Activated CD8-positive, alpha-beta memory T cell treated with anti-CD3 and anti-CD28 coated beads for 36 hours (primary cell): ENCODE data around the gene CFLAR. TPM values are rescaled to one million over a fixed set of nuclear protein-coding genes. Genes with fewer than 3 reads are reported as not detected.

Source experiments
- CTCF ChIA-PET: fragments of 350-600 bp; sonication (Branson Sonifier 250); formaldehyde crosslinking; loops from one replicate; lab custom pipeline; 2021; ENCODE audit warnings: antibody characterized with exemption; lab: Charles Lee
- POLR2A ChIA-PET: fragments of 350-600 bp; sonication (Branson Sonifier 250); formaldehyde crosslinking; loops from one replicate; lab custom pipeline; 2021; ENCODE audit warnings: antibody characterized with exemption; lab: Charles Lee
- total RNA-seq, 2 experiments: library from RNA; stranded (reverse); gene quantifications; one replicate each; pipeline ENCODE4 v1.2.3, GENCODE V29; 2021

Gene CFLAR
- total RNA-seq = 100 to 1,000 TPM; 279 to 287 TPM

DNA sequence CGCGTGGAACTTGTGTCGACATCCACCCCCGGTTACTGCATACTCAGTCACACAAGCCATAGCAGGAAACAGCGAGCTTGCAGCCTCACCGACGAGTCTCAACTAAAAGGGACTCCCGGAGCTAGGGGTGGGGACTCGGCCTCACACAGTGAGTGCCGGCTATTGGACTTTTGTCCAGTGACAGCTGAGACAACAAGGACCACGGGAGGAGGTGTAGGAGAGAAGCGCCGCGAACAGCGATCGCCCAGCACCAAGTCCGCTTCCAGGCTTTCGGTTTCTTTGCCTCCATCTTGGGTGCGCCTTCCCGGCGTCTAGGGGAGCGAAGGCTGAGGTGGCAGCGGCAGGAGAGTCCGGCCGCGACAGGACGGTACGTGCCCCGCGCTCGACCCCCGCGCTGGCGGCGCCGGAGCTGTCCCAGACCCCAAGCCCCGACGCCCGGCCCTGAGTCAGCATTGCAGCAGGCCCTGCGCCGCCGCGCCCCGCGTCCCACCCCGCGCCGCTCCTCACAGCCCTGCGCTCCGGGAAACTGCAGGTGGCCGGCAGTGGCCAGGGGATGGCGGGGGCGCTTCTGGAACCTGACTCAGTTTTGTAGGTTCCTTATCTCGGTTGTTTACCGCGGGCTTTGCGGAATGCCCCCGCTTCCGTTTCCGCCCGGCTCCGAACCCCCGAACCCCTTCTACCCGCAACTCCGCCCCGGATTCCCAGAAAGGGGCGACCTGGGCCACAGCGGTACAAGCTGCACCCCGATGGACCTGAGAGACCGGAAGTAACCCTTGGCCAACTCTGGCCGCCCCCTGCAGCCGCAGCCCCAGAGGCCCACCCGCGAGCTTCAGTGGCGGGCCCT, at the start of gene CFLAR:
CFLAR (plus strand) TSS at position 50 of the 844 bp plus-strand sequence. CDS start 13,702 bp downstream, outside the sequence.
- CTCF ChIA-PET = interaction anchor here (1.1 to 6.2 kb wide), 6 partner anchors 15 to 211 kb away, joined by 3 to 79 read pairs (median 4); partner anchors contain the start of gene ORC2
- POLR2A ChIA-PET = interaction anchor here (0.6 to 8.6 kb wide), 11 partner anchors 15 to 403 kb away, joined by 3 to 173 read pairs (median 3); no protein-coding TSS in a partner anchor

GRCh38 chr2:201070948-201071478, 45.0 kb upstream of the CFLAR start:
- ChIA-PET CTCF (interaction anchor here (0.6 to 2.6 kb wide), 5 partner anchors 46 to 161 kb away, joined by 3 to 10 read pairs (median 4); partner anchors contain the start of genes CASP10 and CFLAR), POLR2A (interaction anchor here (0.7 to 1.0 kb wide), 2 partner anchors 47 to 182 kb away, joined by 3 read pairs; partner anchors contain the start of genes NIF3L1 and PPIL3)

DNA sequence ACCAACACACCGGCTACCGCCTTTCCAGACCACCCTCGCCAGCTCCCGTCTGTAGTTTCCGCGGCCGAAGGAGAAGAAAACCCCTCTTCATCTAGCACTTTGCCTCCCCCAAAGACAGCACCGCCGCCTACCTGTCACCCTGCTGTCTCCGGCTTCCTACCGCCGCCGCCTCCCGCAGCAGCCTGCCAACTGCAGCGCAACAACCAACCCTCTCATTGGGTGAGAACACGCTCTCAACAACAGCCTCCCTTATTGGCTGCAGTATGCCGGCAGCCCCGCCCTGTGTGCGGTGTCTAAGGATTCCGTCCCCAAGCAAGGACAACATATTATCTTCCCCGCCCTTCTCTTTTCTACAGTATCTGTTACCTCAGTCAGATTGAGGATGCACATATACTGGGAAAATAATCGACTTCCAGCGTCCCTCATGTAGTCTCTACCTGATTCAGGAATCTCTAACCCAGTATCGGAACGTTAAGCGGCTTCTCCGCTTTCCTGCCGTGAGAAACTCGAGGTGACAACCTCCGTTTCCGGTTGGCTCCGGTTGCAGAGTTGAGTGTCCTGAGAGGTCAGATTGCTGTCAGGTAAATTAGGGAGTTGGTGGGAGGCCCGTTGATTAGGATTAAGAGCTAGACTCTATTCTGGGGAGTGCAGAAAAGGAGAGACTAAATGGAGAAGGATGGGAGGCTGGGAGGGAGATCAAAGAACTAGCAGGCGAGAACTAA, 44.3 kb upstream of the CFLAR start, which contains the start of the genes HYCC2 and NDUFB3:
HYCC2 (minus strand) TSS at position 193 of the 722 bp plus-strand sequence. CDS start 47,662 bp downstream, outside the sequence.
NDUFB3 (plus strand) TSS at position 523 of the 722 bp plus-strand sequence. CDS start 6,882 bp downstream, outside the sequence.
- CTCF ChIA-PET = interaction anchor here (0.8 to 2.6 kb wide), 3 partner anchors 13 to 111 kb away, joined by 3 to 10 read pairs (median 5); partner anchors contain the start of genes CASP10 and CFLAR
- POLR2A ChIA-PET = interaction anchor here (0.9 to 1.0 kb wide), 2 partner anchors 45 to 47 kb away, joined by 3 to 5 read pairs; no protein-coding TSS in a partner anchor

DNA sequence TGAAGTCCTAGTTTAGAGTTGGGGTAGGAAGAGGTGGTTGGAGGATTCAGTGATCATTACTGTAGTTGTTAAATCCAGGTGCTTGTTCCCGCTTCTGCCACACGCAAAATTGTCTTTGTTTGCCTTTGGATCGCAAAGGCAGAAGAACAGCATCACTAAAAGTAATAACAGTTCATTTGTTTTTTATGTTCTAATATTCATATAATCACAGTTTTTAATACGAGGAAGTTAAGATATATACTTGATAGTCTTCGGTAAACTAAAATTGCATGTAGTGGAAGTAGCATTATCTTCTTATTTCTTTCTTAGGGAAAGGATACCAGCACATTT, 43.8 kb upstream of the CFLAR start:
- CTCF ChIA-PET = interaction anchor here (0.8 kb wide), 1 partner anchor 12 kb away, joined by 3 read pairs; no protein-coding TSS in a partner anchor
- POLR2A ChIA-PET = interaction anchor here (0.8 to 1.0 kb wide), 3 partner anchors 45 to 89 kb away, joined by 3 to 5 read pairs (median 3); no protein-coding TSS in a partner anchor

DNA sequence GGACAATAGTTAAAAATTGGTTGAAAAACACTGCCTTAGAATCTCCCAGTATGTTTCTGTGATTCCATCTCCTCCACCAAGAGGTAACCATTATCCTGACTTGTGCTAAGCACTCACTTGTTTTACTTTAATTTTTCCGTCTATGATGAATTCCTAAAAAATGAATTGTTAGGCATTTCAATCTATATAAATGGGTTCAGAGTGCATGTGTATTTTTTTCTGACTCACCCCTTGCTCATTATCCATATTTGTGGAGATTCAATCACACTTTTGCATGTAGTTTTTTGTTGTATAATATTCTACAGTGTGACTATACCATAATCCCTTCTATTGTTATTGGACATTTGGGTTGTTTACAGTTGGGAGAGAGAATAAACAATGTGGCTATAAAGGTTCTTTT, 42.9 kb upstream of the CFLAR start:
- CTCF ChIA-PET = no interaction called here
- POLR2A ChIA-PET = interaction anchor here (0.8 to 1.0 kb wide), 3 partner anchors 44 to 89 kb away, joined by 3 to 5 read pairs (median 3); no protein-coding TSS in a partner anchor

DNA sequence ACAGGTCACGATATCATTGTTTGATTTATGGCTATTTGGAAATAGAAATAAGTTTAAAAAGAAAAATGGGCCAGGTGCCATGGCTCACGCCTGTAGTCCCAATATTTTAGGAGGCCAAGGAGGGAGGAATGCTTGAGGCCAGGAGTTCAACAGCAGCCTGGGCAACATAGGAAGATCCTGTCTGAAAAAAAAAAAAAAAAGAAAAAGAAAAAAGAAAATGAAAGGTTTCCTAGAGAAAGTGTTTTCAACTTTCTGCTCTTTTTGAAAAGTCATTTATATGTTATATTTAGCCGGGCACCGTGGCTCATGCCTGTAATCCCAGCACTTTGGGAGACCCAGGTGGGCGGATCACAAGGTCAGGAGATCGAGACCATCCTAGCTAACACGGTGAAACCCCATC, 41.0 kb upstream of the CFLAR start:
- CTCF ChIA-PET = interaction anchor here (0.6 to 0.7 kb wide), 2 partner anchors 27 to 40 kb away, joined by 3 read pairs; no protein-coding TSS in a partner anchor
- POLR2A ChIA-PET = no interaction called here

DNA sequence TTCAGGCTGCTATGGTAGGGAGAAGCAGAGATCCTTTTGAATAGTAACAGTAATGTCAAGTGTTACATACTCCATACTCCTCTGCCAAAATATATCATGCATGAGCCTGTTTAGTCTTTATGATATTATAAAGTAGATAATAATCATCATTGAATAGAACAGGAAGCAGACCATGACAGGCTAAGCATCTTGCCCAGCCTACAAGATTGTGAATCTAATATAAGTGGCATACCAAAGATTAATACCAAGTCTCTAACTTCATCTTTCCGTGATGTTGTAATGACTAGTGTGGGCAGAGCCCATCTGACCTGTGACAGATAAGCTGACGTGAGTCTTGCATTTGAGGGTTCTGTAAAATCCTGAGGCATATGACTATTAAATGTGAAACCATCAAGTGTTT, 31.1 kb upstream of the CFLAR start:
- CTCF ChIA-PET = interaction anchor here (1.0 kb wide), 1 partner anchor 13 kb away, joined by 3 read pairs; the partner anchor contains the start of gene NDUFB3
- POLR2A ChIA-PET = no interaction called here

DNA sequence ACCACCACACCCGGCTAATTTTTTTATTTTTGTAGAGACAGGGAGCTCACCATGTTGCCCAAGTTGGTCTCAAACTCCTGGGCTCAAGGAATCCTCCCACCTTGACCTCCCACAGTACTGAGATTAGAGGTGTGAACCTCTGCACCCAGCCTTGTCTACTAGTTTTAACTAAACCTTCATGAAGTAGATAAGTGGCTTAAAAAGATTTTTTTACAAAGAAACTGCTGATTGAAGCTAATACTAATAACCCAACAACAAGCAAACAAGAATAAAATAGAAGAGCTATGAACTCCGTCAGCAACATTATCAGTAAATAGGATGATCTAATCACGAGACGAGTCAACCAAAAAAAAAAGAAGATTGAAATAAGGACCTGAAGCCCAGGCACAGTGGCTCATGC, 25.4 kb upstream of the CFLAR start:
- ChIA-PET POLR2A (no interaction called here), CTCF (no interaction called here)

GRCh38 chr2:201093573-201093972, 22.4 kb upstream of the CFLAR start:
- ChIA-PET CTCF (no interaction called here), POLR2A (no interaction called here)

DNA sequence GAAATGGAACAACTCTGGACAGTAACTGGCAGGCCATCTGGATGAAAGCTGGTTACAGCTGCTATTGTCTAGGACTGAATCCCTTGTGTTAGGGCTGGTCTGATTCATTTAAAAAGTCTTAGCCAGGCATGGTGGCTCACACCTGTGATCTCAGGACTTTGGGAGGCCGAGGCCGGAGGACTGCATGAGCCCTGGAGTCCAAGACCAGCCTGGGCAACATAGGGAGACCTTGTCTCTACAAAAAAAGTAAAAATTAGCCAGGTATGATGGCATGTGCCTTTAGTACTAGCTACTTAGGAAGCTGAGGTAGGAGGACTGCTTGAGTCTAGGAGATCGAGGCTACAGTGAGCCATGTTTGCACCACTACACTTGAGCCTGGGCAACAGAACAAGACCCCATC, 15.5 kb upstream of the CFLAR start:
- POLR2A ChIA-PET = no interaction called here
- CTCF ChIA-PET = interaction anchor here (1.5 kb wide), 1 partner anchor 77 kb away, joined by 4 read pairs; no protein-coding TSS in a partner anchor

DNA sequence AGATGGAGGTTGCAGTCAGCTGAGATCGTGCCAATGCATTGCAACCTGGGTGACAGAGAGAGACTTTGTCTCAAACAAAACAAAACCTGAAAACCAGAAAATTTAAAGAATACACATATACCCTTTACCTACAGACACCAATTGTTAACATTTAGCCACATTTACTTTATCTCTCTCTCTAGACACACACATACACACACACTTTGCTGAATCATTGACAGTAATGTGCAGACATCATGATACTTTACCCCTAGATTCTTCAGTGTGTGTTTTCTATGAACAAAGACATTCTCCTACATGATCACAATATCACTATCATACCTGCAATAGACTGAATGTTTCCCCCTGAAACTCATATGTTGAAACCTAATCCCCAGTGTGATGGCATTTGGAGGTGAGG, 10.2 kb upstream of the CFLAR start:
- ChIA-PET CTCF (no interaction called here), POLR2A (no interaction called here)

DNA sequence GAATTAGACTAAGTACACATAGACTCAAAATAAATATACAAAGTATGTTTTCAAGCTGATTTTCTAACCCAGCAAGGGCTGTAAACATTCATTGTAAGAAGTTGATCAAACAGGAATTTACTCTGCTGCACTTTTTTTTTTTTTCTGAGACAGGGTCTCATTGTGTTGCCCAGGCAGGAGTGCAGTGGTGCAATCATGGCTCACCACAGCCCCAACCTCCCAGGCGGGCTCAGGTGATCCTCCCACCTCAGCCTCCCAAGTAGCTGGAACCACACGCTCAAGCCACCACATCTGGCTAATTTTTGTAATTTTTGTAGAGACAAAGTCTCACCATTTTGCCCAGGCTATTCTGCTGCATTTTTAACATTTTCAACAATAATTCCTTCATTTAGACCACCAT, 8.3 kb upstream of the CFLAR start:
- POLR2A ChIA-PET = no interaction called here

DNA sequence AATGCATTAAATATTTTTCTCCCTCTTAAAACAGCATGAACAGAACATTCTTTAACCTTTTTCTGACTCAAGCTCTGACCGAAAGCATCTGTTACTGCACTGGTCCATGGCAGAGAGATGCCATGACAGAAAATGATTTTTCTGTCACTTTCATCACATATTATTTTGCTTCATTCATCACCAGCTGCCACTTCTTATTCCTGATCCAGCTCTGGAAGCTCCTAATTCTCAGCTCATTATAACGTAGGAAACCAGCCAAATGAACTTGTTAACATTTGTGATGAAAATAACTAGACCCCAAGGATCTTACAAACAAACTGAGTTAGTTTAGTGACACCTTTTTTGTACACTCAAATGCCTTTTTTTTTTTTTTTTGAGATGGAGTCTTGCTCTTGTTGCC, 7.6 kb upstream of the CFLAR start:
- CTCF ChIA-PET = interaction anchor here (0.7 to 1.2 kb wide), 2 partner anchors 10 to 203 kb away, joined by 3 read pairs; no protein-coding TSS in a partner anchor
- POLR2A ChIA-PET = no interaction called here

More for the DNA sequence above, 8.3 kb upstream of the CFLAR start:
- CTCF ChIA-PET = interaction anchor here (1.2 kb wide), 1 partner anchor 11 kb away, joined by 3 read pairs; no protein-coding TSS in a partner anchor

DNA sequence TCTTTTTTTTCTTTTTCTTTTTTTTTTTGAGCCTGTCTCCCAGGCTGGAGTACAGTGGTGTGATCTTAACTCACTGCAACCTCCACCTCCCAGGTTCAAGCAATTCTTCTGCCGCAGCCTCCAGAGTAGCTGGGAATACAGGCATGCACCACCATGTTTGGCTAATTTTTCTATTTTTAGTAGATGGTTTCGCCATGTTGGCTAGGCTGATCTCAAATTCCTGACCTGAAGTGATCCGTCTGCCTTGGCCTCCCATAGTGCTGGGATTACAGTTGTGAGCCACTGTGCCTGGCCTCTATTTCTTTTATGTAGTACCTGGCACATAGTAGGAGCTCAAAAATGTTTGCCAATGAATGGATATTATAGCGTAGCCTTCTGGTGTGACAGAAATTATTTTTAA, 6.8 kb upstream of the CFLAR start:
- ChIA-PET CTCF (interaction anchor here (1.4 kb wide), 1 partner anchor 8 kb away, joined by 3 read pairs; no protein-coding TSS in a partner anchor), POLR2A (no interaction called here)

DNA sequence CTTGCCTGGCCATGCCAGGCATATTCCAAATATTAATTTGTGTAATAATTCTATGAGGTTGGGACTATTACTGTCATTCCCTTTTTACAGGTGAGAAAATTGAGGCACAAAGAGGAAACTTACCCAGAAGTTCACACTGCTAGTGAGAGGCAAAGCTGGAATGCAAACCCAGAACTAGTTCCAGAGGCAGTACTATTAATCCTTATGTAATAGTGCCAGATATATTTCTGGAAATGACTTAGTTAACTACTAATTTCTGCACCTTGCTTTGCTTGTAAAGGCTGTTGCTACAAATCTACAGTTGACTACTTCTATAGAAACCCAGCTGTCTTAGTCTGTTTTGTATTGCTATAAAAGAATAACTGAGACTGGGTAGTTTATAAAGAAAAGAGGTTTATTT, 5.3 kb upstream of the CFLAR start:
- CTCF ChIA-PET = no interaction called here
- POLR2A ChIA-PET = no interaction called here

- POLR2A ChIA-PET = no interaction called here
Measured at GRCh38 chr2:201111096-201111495, 4.9 kb upstream of the CFLAR start.

GRCh38 chr2:201114350-201114749, 1.6 kb upstream of the CFLAR start:
- CTCF ChIA-PET = interaction anchor here (1.0 kb wide), 1 partner anchor 12 kb away, joined by 3 read pairs; no protein-coding TSS in a partner anchor
- POLR2A ChIA-PET = no interaction called here

More at GRCh38 chr2:201111096-201111495, 4.9 kb upstream of the CFLAR start:
- CTCF ChIA-PET = interaction anchor here (0.7 kb wide), 1 partner anchor 952 kb away, joined by 3 read pairs; no protein-coding TSS in a partner anchor

DNA sequence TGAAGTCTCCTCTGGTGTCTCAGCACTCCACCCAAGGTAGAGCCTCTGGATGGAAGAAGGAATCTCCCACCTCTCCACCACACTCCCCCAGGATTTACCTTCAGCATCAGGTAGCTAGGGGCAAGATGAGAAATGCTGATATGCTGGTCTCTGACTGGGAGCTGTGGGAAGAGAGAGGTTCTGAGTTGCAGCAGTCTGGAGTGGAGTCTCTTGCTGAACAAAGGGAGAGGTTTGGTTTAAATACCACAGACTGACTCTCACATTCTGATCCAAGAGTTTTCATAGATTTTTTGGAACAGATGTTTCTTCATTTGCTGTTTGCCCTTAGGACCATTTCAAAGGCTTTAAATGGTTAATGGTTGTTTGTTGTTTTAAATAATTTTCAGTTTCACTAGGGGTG, 1.1 kb upstream of the CFLAR start:
- ChIA-PET CTCF (interaction anchor here (0.5 to 1.0 kb wide), 4 partner anchors 12 to 46 kb away, joined by 3 read pairs; no protein-coding TSS in a partner anchor), POLR2A (interaction anchor here (0.6 to 8.6 kb wide), 3 partner anchors 16 to 223 kb away, joined by 3 to 173 read pairs (median 8); no protein-coding TSS in a partner anchor)
